Stimulated activated CD8-positive, alpha-beta memory T cell treated with anti-CD3 and anti-CD28 coated beads, Interleukin-7, amount 100 ng/mL, for 1 hour (primary cell): ENCODE measurements around the gene CYLD.

ENCODE experiments used
- DNase-seq, 2 donors: peaks; one replicate each; pipeline ENCODE4 v3.0.0-alpha.2; 2020; ENCODE audit warnings: low read depth in 2 of 2

Gene CYLD

GRCh38 chr16:50781043-50781442 is 39.2 kb downstream of the CYLD start:
- no peak for DNase-seq

- no peak for DNase-seq
Measured at GRCh38 chr16:50781518-50781917, 39.6 kb downstream of the CYLD start.

GRCh38 chr16:50789757-50790156 is 47.9 kb downstream of the CYLD start:
- no peak for DNase-seq

- DNase-seq, result no peak
Measured at GRCh38 chr16:50791522-50791921, 49.6 kb downstream of the CYLD start.

GRCh38 chr16:50796829-50797228 is 54.9 kb downstream of the CYLD start:
- no peak for DNase-seq

GRCh38 chr16:50797456-50797855 is 55.6 kb downstream of the CYLD start:
- no peak for DNase-seq

- DNase-seq, result no peak
Measured at GRCh38 chr16:50800074-50800473, 58.2 kb downstream of the CYLD start.

GRCh38 chr16:50801036-50801435 is 59.1 kb downstream of the CYLD start:
- DNase-seq, result no peak

- no peak for DNase-seq
Measured at GRCh38 chr16:50802000-50802399, 60.1 kb downstream of the CYLD start.

- no peak for DNase-seq
Measured at GRCh38 chr16:50802961-50803360, 61.1 kb downstream of the CYLD start.

- DNase-seq, result no peak
Measured at GRCh38 chr16:50804290-50804907, 62.5 kb downstream of the CYLD start.

GRCh38 chr16:50806099-50807062 is 64.5 kb downstream of the CYLD start:
- peak; percentile 65 to 75 for DNase-seq

GRCh38 chr16:50808929-50809538 is 67.1 kb downstream of the CYLD start:
- no peak for DNase-seq

- DNase-seq, result no peak
Measured at GRCh38 chr16:50809561-50809960, 67.7 kb downstream of the CYLD start.

GRCh38 chr16:50810241-50810965 is 68.5 kb downstream of the CYLD start:
- DNase-seq, result no peak

- DNase-seq, result no peak
Measured at GRCh38 chr16:50812046-50812445, 70.2 kb downstream of the CYLD start.

GRCh38 chr16:50812876-50813466 is 71.1 kb downstream of the CYLD start:
- DNase-seq, result no peak

- no peak for DNase-seq
Measured at GRCh38 chr16:50814052-50814451, 72.2 kb downstream of the CYLD start.

GRCh38 chr16:50814541-50814940 is 72.7 kb downstream of the CYLD start:
- no peak for DNase-seq

GRCh38 chr16:50815382-50815781 is 73.5 kb downstream of the CYLD start:
- DNase-seq, result no peak

GRCh38 chr16:50816901-50817555 is 75.1 kb downstream of the CYLD start:
- no peak for DNase-seq
